DOHH2 (cell line): ENCODE data around the gene ZMYND8.

ENCODE experiments used
- H3F3A ChIP-seq: fragments of 200-600 bp; sonication (generic), shearing (Covaris generic); 2 replicates; pipeline ENCODE4 v1.6.0; 2016; ENCODE audit warnings: antibody characterized with exemption, mild to moderate bottlenecking; ENCODE audit not compliant: control insufficient read depth, insufficient read depth
- H3K27ac ChIP-seq: fragments of 200-600 bp; sonication (generic); 2 replicates; pipeline ENCODE4 v1.5.1; 2014; ENCODE audit warnings: low read depth, mild to moderate bottlenecking, low read length, moderate library complexity
- H3K27me3 ChIP-seq: fragments of 200-600 bp; sonication (generic); 2 replicates; pipeline ENCODE4 v1.6.1; 2014; ENCODE audit warnings: mild to moderate bottlenecking, low read length, mixed read lengths; ENCODE audit not compliant: control insufficient read depth
- H3K36me3 ChIP-seq: fragments of 200-600 bp; sonication (generic); 2 replicates; pipeline ENCODE4 v1.6.1; 2014; ENCODE audit warnings: mild to moderate bottlenecking, low read length, moderate library complexity, mixed read lengths; ENCODE audit not compliant: control insufficient read depth
- H3K4me1 ChIP-seq: fragments of 200-600 bp; sonication (generic); 2 replicates; pipeline ENCODE4 v1.6.1; 2014; ENCODE audit warnings: mild to moderate bottlenecking, low read length, mixed read lengths; ENCODE audit not compliant: control insufficient read depth
- H3K4me2 ChIP-seq: fragments of 200-600 bp; sonication (generic); 2 replicates; pipeline ENCODE4 v1.6.0; 2014; ENCODE audit warnings: mild to moderate bottlenecking, low read length, moderate library complexity
- H3K4me3 ChIP-seq: fragments of 200-600 bp; sonication (generic); 2 replicates; pipeline ENCODE4 v1.5.1; 2014; ENCODE audit warnings: mild to moderate bottlenecking, low read length, mixed read lengths
- H3K79me2 ChIP-seq: fragments of 200-600 bp; sonication (generic); 2 replicates; pipeline ENCODE4 v1.6.1; 2014; ENCODE audit warnings: mild to moderate bottlenecking, low read length, mixed read lengths; ENCODE audit not compliant: control insufficient read depth
- H3K9me2 ChIP-seq: fragments of 200-600 bp; sonication (generic); replicated peaks from 2 replicates; pipeline ENCODE4 v1.6.1; 2014; ENCODE audit warnings: mild to moderate bottlenecking, low read length, mixed read lengths; ENCODE audit not compliant: control insufficient read depth
- H3K9me3 ChIP-seq: fragments of 200-600 bp; sonication (generic); 2 replicates; pipeline ENCODE4 v1.6.1; 2014; ENCODE audit warnings: antibody characterized with exemption, low read length, mixed read lengths; ENCODE audit not compliant: control insufficient read depth, insufficient read depth
- H4K20me1 ChIP-seq: fragments of 200-600 bp; sonication (generic); 2 replicates; pipeline ENCODE4 v1.6.0; 2014; ENCODE audit warnings: low read depth, mild to moderate bottlenecking, antibody characterized with exemption, low read length, moderate library complexity; ENCODE audit not compliant: control insufficient read depth, insufficient read depth
- EZH2phosphoT487 ChIP-seq: fragments of 200-600 bp; sonication (generic); IDR thresholded peaks from 2 replicates; pipeline ENCODE4 v1.6.1; 2017; ENCODE audit warnings: borderline replicate concordance, mild to moderate bottlenecking, antibody characterized with exemption, low read length, moderate library complexity, mixed read lengths
- TF ChIP-seq, protein P1 (sequence below): fragments of 200-600 bp; sonication (generic); IDR thresholded peaks from one replicate; pipeline ENCODE4 v1.5.1; 2014; ENCODE audit warnings: antibody characterized with exemption, mild to moderate bottlenecking, low read depth, low read length; ENCODE audit not compliant: poor library complexity, severe bottlenecking

Gene ZMYND8

DNA sequence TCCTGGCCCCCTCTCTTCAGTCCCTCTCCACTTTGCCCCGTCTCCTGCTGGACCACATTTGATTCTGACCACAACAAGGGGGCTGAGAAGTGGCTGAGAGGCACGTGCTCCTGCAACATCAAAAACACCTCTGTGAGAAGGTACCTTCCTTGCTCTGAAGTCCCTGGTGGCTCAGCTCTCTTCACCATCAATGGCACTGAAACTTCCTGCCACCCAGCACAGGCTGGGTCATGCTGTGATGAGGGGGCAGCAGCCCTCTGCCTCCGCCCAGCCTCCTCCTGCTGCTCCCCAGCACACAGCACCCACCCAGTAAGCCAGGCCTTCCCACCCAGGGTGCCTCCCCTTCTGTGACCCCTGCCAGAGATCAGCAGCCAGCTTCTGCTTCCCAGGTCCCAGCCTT, 10.3 kb downstream of the ZMYND8 start:
- H3K27me3 ChIP-seq: no peaks in the 10 kb centered on the region
- peaks cover 70% of the 10 kb centered on the region for H3K36me3 ChIP-seq
- H4K20me1 ChIP-seq: peaks cover 15% of the 10 kb centered on the region
- no peaks in the 10 kb centered on the region for H3K9me3 ChIP-seq
- TF ChIP-seq EZH2phosphoT487: no peak
- TF ChIP-seq, protein P1, sequence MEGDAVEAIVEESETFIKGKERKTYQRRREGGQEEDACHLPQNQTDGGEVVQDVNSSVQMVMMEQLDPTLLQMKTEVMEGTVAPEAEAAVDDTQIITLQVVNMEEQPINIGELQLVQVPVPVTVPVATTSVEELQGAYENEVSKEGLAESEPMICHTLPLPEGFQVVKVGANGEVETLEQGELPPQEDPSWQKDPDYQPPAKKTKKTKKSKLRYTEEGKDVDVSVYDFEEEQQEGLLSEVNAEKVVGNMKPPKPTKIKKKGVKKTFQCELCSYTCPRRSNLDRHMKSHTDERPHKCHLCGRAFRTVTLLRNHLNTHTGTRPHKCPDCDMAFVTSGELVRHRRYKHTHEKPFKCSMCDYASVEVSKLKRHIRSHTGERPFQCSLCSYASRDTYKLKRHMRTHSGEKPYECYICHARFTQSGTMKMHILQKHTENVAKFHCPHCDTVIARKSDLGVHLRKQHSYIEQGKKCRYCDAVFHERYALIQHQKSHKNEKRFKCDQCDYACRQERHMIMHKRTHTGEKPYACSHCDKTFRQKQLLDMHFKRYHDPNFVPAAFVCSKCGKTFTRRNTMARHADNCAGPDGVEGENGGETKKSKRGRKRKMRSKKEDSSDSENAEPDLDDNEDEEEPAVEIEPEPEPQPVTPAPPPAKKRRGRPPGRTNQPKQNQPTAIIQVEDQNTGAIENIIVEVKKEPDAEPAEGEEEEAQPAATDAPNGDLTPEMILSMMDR: no peak
- peaks cover 97% of the 10 kb centered on the region for H3K79me2 ChIP-seq
- H3K4me1 ChIP-seq: peaks cover 37% of the 10 kb centered on the region
- no peak overlapping the region for H3K4me2 ChIP-seq
- peaks cover 9% of the 10 kb centered on the region for H3F3A ChIP-seq
- no peak overlapping the region for H3K4me3 ChIP-seq
- H3K9me2 ChIP-seq: no peaks in the 10 kb centered on the region
- no peak overlapping the region for H3K27ac ChIP-seq

DNA sequence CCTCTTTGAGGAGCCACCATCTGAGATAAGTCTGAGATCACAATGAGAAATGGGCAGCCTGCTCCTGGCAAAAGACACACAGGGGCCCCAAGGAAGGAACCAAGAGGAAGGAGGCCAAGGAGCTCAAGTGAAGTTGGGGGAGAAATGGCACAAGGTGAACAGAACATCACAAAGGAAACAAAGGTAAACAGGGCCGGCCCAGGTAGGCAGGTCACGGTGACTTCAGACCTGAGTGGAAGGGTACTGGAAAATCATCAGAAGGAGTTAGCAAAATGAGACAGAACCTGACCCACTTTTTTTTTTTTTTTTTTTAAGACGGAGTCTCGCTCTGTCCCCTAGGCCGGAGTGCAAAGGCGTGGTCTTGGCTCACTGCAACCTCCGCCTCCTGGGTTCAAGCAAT, 11.3 kb downstream of the ZMYND8 start:
- Histone ChIP-seq H3K27me3 (no peaks in the 10 kb centered on the region), H3F3A (no peaks in the 10 kb centered on the region), H3K4me2 (no peak overlapping the region), H3K9me3 (no peaks in the 10 kb centered on the region), H3K9me2 (no peaks in the 10 kb centered on the region), H4K20me1 (peaks cover 19% of the 10 kb centered on the region), H3K36me3 (peaks cover 69% of the 10 kb centered on the region), H3K27ac (no peak overlapping the region), H3K4me1 (peaks cover 27% of the 10 kb centered on the region), H3K79me2 (peaks cover 97% of the 10 kb centered on the region), H3K4me3 (no peak overlapping the region)
- no peak for TF ChIP-seq EZH2phosphoT487
- TF ChIP-seq, protein P1: no peak

DNA sequence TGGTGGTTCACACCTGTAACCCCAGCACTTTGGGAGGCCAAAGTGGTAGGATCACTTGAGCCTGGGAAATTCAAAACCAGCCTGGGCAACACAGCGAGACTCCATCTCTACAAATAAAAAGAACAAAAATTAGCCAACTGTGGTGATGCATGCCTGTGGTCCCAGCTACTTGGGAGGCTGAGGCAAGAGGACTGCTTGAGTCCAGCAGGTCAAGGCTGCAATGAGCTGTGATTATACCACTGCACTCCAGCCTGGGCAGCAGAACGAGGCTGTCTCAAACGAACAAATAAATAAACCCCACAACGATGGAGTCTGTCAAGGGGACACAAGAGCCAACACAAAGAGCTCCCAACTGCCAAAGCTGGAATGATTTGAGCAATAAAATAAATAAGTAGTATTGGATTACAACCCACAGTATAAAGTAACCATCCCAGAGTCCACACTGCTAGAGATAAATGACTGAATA, 13.5 kb downstream of the ZMYND8 start:
- H3K79me2 ChIP-seq: peaks cover 97% of the 10 kb centered on the region
- peaks cover 63% of the 10 kb centered on the region for H3K36me3 ChIP-seq
- H3K27me3 ChIP-seq: no peaks in the 10 kb centered on the region
- no peak overlapping the region for H3K4me2 ChIP-seq
- peaks cover 12% of the 10 kb centered on the region for H3K4me1 ChIP-seq
- no peak overlapping the region for H3K27ac ChIP-seq
- no peaks in the 10 kb centered on the region for H3K9me2 ChIP-seq
- no peaks in the 10 kb centered on the region for H3F3A ChIP-seq
- H4K20me1 ChIP-seq: peaks cover 12% of the 10 kb centered on the region
- H3K4me3 ChIP-seq: no peak overlapping the region
- no peak for TF ChIP-seq EZH2phosphoT487
- TF ChIP-seq, protein P1: no peak
- no peaks in the 10 kb centered on the region for H3K9me3 ChIP-seq
